Measurements from ENCODE around the gene RXRA. TPM values are rescaled to one million over a fixed set of nuclear protein-coding genes. Genes with fewer than 3 reads are reported as not detected.

RXRA gene
- total and polyA plus RNA-seq, 4 donors = 41.5 to 116 (median 74.1) TPM

GRCh38 chr9:134318941-134319305 lies 7.3 kb upstream of the RXRA start:
- WGBS = 78% methylated on average over 5 of the region's 5 CpGs
- TF ChIP-seq, protein P1, sequence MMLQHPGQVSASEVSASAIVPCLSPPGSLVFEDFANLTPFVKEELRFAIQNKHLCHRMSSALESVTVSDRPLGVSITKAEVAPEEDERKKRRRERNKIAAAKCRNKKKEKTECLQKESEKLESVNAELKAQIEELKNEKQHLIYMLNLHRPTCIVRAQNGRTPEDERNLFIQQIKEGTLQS (IDR thresholded peaks at IDR 0.05) = no peak
- TF ChIP-seq SP1 (IDR thresholded peaks at IDR 0.05) (peak; percentile 20), FOXA2 (IDR thresholded peaks at IDR 0.05) (no peak), HNF4A (conservative IDR thresholded peaks at IDR 0.05) (peak; percentile 19 to 47), REST (IDR thresholded peaks at IDR 0.05) (no peak), RAD21 (IDR thresholded peaks at IDR 0.05) (peak in 1 of 2 donors; percentile 46), NR2F2 (IDR thresholded peaks at IDR 0.05) (no peak), MAX (IDR thresholded peaks at IDR 0.05) (no peak), HNF4G (IDR thresholded peaks at IDR 0.05) (no peak)
- TF ChIP-seq, protein P2, sequence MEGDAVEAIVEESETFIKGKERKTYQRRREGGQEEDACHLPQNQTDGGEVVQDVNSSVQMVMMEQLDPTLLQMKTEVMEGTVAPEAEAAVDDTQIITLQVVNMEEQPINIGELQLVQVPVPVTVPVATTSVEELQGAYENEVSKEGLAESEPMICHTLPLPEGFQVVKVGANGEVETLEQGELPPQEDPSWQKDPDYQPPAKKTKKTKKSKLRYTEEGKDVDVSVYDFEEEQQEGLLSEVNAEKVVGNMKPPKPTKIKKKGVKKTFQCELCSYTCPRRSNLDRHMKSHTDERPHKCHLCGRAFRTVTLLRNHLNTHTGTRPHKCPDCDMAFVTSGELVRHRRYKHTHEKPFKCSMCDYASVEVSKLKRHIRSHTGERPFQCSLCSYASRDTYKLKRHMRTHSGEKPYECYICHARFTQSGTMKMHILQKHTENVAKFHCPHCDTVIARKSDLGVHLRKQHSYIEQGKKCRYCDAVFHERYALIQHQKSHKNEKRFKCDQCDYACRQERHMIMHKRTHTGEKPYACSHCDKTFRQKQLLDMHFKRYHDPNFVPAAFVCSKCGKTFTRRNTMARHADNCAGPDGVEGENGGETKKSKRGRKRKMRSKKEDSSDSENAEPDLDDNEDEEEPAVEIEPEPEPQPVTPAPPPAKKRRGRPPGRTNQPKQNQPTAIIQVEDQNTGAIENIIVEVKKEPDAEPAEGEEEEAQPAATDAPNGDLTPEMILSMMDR (IDR thresholded peaks at IDR 0.05; ENCODE audit: low read depth, low read length, missing input control) = no peak
- TF ChIP-seq, protein P3, sequence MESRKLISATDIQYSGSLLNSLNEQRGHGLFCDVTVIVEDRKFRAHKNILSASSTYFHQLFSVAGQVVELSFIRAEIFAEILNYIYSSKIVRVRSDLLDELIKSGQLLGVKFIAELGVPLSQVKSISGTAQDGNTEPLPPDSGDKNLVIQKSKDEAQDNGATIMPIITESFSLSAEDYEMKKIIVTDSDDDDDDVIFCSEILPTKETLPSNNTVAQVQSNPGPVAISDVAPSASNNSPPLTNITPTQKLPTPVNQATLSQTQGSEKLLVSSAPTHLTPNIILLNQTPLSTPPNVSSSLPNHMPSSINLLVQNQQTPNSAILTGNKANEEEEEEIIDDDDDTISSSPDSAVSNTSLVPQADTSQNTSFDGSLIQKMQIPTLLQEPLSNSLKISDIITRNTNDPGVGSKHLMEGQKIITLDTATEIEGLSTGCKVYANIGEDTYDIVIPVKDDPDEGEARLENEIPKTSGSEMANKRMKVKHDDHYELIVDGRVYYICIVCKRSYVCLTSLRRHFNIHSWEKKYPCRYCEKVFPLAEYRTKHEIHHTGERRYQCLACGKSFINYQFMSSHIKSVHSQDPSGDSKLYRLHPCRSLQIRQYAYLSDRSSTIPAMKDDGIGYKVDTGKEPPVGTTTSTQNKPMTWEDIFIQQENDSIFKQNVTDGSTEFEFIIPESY (IDR thresholded peaks at IDR 0.05) = no peak
- Histone ChIP-seq H3K9me3 (ENCODE audit: control insufficient read depth in 4 of 4, low read length in 3 of 4) (no peaks in the 10 kb centered on the region), H3K9ac (ENCODE audit: low read depth in 1 of 2, low read length in 2 of 2) (no peak overlapping the region), H3K27me3 (ENCODE audit: control insufficient read depth in 4 of 4, insufficient read depth in 4 of 4, low read length in 3 of 4) (no peaks in the 10 kb centered on the region), H3K36me3 (ENCODE audit: control insufficient read depth in 4 of 4, insufficient read depth in 3 of 4, low read depth in 1 of 4, low read length in 3 of 4) (no peaks in the 10 kb centered on the region), H3K27ac (ENCODE audit: low read depth in 1 of 2, low read length in 2 of 2) (peak overlapping the region in 1 of 2 donors; percentile 100), H3K4me1 (ENCODE audit: control insufficient read depth in 4 of 4, insufficient read depth in 4 of 4, low read length in 3 of 4) (peaks cover 18 to 64% (median 50%) of the 10 kb centered on the region in 4 donors), H3K4me3 (ENCODE audit: low read depth in 1 of 3, low read length in 3 of 3) (no peak overlapping the region)
- DNase-seq (ENCODE audit: low spot score) = peak; percentile 46

GRCh38 chr9:134319306-134320125 lies 6.7 kb upstream of the RXRA start:
- WGBS = 92% methylated on average over 24 of the region's 24 CpGs
- H3K9me3 ChIP-seq (ENCODE audit: control insufficient read depth in 4 of 4, low read length in 3 of 4) = no peaks in the 10 kb centered on the region
- no peaks in the 10 kb centered on the region for H3K27me3 ChIP-seq (ENCODE audit: control insufficient read depth in 4 of 4, insufficient read depth in 4 of 4, low read length in 3 of 4)
- DNase-seq (ENCODE audit: low spot score) = peak; percentile 40
- H3K9ac ChIP-seq (ENCODE audit: low read depth in 1 of 2, low read length in 2 of 2) = no peak overlapping the region
- H3K4me1 ChIP-seq (ENCODE audit: control insufficient read depth in 4 of 4, insufficient read depth in 4 of 4, low read length in 3 of 4) = peaks cover 18 to 70% (median 53%) of the 10 kb centered on the region in 4 donors
- no peak overlapping the region for H3K4me3 ChIP-seq (ENCODE audit: low read depth in 1 of 3, low read length in 3 of 3)
- no peaks in the 10 kb centered on the region for H3K36me3 ChIP-seq (ENCODE audit: control insufficient read depth in 4 of 4, insufficient read depth in 3 of 4, low read depth in 1 of 4, low read length in 3 of 4)
- peak overlapping the region; percentile 100 for H3K27ac ChIP-seq (ENCODE audit: low read depth in 1 of 2, low read length in 2 of 2)
- TF ChIP-seq RAD21 (IDR thresholded peaks at IDR 0.05) = no peak
- TF ChIP-seq JUND (IDR thresholded peaks at IDR 0.05) = no peak
- TF ChIP-seq, protein P2 (IDR thresholded peaks at IDR 0.05; ENCODE audit: low read depth, low read length, missing input control) = no peak
- TF ChIP-seq MAX (IDR thresholded peaks at IDR 0.05) = no peak
- no peak for TF ChIP-seq HNF4A (conservative IDR thresholded peaks at IDR 0.05)
- no peak for TF ChIP-seq RXRA (IDR thresholded peaks at IDR 0.05)
- no peak for TF ChIP-seq FOXA2 (IDR thresholded peaks at IDR 0.05)
- no peak for TF ChIP-seq EGR1 (IDR thresholded peaks at IDR 0.05; ENCODE audit: low read depth in 2 of 2)
- TF ChIP-seq, protein P3 (IDR thresholded peaks at IDR 0.05) = no peak
- TF ChIP-seq GABPA (IDR thresholded peaks at IDR 0.05 in 1 of 2, conservative IDR thresholded peaks at IDR 0.05 in 1 of 2) = no peak
- TF ChIP-seq YY1 (IDR thresholded peaks at IDR 0.05) = no peak
- TF ChIP-seq HNF4G (IDR thresholded peaks at IDR 0.05) = no peak
- no peak for TF ChIP-seq NR2F2 (IDR thresholded peaks at IDR 0.05)
